ENCODE data around the gene P2RX3.

DNA sequence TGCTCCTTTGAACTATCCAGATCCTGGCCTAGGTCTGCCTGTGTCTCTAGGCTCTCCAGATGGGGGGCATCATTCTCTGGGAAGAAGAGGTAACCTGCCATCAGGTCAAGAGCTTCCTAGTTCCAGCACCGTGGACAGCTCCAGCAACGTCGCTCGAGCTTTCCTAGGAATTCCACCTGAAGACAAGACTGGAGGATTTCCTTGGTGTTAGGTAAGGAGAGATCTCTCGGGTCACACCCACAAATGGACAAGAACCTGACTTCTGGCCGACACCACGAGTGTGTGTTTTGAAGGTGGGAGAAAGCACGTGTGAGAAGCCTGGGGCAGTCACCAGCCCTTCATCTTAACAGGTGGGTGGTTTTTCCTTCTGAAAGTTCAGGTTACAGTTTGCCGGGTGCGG lies 41.6 kb downstream of the P2RX3 start:
- TF ChIP-seq, protein P1, sequence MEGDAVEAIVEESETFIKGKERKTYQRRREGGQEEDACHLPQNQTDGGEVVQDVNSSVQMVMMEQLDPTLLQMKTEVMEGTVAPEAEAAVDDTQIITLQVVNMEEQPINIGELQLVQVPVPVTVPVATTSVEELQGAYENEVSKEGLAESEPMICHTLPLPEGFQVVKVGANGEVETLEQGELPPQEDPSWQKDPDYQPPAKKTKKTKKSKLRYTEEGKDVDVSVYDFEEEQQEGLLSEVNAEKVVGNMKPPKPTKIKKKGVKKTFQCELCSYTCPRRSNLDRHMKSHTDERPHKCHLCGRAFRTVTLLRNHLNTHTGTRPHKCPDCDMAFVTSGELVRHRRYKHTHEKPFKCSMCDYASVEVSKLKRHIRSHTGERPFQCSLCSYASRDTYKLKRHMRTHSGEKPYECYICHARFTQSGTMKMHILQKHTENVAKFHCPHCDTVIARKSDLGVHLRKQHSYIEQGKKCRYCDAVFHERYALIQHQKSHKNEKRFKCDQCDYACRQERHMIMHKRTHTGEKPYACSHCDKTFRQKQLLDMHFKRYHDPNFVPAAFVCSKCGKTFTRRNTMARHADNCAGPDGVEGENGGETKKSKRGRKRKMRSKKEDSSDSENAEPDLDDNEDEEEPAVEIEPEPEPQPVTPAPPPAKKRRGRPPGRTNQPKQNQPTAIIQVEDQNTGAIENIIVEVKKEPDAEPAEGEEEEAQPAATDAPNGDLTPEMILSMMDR (IDR thresholded peaks at IDR 0.05) = no peak
- TF ChIP-seq POLR2A (IDR thresholded peaks at IDR 0.05) = no peak
